Left lung (tissue), 10 donors: Measurements from ENCODE around the gene NHEJ1. TPM values are rescaled to one million over a fixed set of nuclear protein-coding genes. Genes with fewer than 3 reads are reported as not detected.

Experiments
- ATAC-seq: fragments of 200-7000 bp; cut with Tn5 transposase; one replicate; pipeline ENCODE4 v1.9.1; 2020; ENCODE audit warnings: moderate library complexity
- DNase-seq, 4 donors: peaks; one replicate each; pipeline ENCODE4 v3.0.0-alpha.2; 2013 to 2020
- H3K27ac ChIP-seq, 2 donors: fragments of 200-600 bp; sonication (generic) in 1 of 2; one replicate each; pipeline versions ENCODE4 v1.5.0 to v1.8.0; 2020 to 2021
- H3K27me3 ChIP-seq, 2 donors: fragments of 200-600 bp; sonication (generic) in 1 of 2; one replicate each; pipeline versions ENCODE4 v1.5.0 to v1.8.0; 2020 to 2021
- H3K36me3 ChIP-seq, 2 donors: fragments of 200-600 bp; sonication (generic) in 1 of 2; one replicate each; pipeline versions ENCODE4 v1.5.0 to v1.8.0; 2020 to 2021
- H3K4me1 ChIP-seq, 2 donors: fragments of 200-600 bp; one replicate each; pipeline ENCODE4 v1.8.0; 2021
- H3K4me3 ChIP-seq, 2 donors: fragments of 200-600 bp; sonication (generic) in 1 of 2; one replicate each; pipeline versions ENCODE4 v1.5.0 to v1.8.0; 2020 to 2021; ENCODE audit warnings: mild to moderate bottlenecking in 1 of 2
- H3K9me3 ChIP-seq, 2 donors: fragments of 200-600 bp; sonication (generic) in 1 of 2; one replicate each; pipeline versions ENCODE4 v1.5.0 to v1.8.0; 2020 to 2021
- intact Hi-C, 2 donors: fragments of 100-400 bp; cut with DNase I; formaldehyde crosslinking; loops; one replicate each; pipeline versions ENCODE4 v1.11.2 to v1.14.2; 2022
- polyA plus RNA-seq, 6 donors: library from polyadenylated mRNA; unstranded; fragments of 120-200 nt; gene quantifications; one replicate each; pipeline ENCODE4 v1.2.1, GENCODE V29; 2013; ENCODE audit not compliant: insufficient read length in 6 of 6
- total RNA-seq, 2 donors: library from RNA; stranded (reverse); fragmentation: NEBNext Ultra II Directional; extraction: Animal tissue kit (Norgen Biotek cat#: 25700); gene quantifications; one replicate each; pipeline ENCODE4 v1.2.1, GENCODE V29; 2021
- TF ChIP-seq, protein P1 (sequence below), 2 donors: fragments of 200-600 bp; sonication (generic) in 1 of 2; IDR thresholded peaks; one replicate each; pipeline versions ENCODE4 v1.5.0 to v1.8.0; 2021; ENCODE audit warnings: antibody characterized with exemption in 2 of 2
- donor health status: DM: no; HTN: yes; CAD: no.
- donor health status: DM: no; HTN: no; CAD: no.

Gene NHEJ1
- total and polyA plus RNA-seq, 8 donors: 14.0 to 20.9 (median 18.2) TPM

GRCh38 chr2:219071131-219071816 is 89.3 kb downstream of the NHEJ1 start:
- TF ChIP-seq, protein P1, sequence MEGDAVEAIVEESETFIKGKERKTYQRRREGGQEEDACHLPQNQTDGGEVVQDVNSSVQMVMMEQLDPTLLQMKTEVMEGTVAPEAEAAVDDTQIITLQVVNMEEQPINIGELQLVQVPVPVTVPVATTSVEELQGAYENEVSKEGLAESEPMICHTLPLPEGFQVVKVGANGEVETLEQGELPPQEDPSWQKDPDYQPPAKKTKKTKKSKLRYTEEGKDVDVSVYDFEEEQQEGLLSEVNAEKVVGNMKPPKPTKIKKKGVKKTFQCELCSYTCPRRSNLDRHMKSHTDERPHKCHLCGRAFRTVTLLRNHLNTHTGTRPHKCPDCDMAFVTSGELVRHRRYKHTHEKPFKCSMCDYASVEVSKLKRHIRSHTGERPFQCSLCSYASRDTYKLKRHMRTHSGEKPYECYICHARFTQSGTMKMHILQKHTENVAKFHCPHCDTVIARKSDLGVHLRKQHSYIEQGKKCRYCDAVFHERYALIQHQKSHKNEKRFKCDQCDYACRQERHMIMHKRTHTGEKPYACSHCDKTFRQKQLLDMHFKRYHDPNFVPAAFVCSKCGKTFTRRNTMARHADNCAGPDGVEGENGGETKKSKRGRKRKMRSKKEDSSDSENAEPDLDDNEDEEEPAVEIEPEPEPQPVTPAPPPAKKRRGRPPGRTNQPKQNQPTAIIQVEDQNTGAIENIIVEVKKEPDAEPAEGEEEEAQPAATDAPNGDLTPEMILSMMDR (IDR thresholded peaks at IDR 0.05): no peak
- Histone ChIP-seq H3K27ac (no peak overlapping the region), H3K4me3 (no peak overlapping the region), H3K27me3 (no peaks in the 10 kb centered on the region), H3K36me3 (peaks cover 0 to 18% of the 10 kb centered on the region in 2 donors), H3K9me3 (no peaks in the 10 kb centered on the region), H3K4me1 (no peaks in the 10 kb centered on the region)
- DNase-seq (no peak), ATAC-seq (peak; percentile 90)
- intact Hi-C loops: no loop called here

GRCh38 chr2:219065484-219065883 is 95.1 kb downstream of the NHEJ1 start:
- Histone ChIP-seq H3K27ac (no peak overlapping the region), H3K4me1 (peaks cover 4 to 8% of the 10 kb centered on the region in 2 donors), H3K4me3 (no peak overlapping the region), H3K27me3 (peaks cover 23 to 41% of the 10 kb centered on the region in 2 donors), H3K36me3 (no peaks in the 10 kb centered on the region), H3K9me3 (no peaks in the 10 kb centered on the region)
- DNase-seq: no peak
- TF ChIP-seq, protein P1 (IDR thresholded peaks at IDR 0.05): no peak
- intact Hi-C loops: no loop called here
- ATAC-seq: peak; percentile 82

GRCh38 chr2:219062081-219062480 is 98.5 kb downstream of the NHEJ1 start:
- H3K9me3 ChIP-seq: no peaks in the 10 kb centered on the region
- intact Hi-C loops: no loop called here
- TF ChIP-seq, protein P1 (IDR thresholded peaks at IDR 0.05): no peak

DNA sequence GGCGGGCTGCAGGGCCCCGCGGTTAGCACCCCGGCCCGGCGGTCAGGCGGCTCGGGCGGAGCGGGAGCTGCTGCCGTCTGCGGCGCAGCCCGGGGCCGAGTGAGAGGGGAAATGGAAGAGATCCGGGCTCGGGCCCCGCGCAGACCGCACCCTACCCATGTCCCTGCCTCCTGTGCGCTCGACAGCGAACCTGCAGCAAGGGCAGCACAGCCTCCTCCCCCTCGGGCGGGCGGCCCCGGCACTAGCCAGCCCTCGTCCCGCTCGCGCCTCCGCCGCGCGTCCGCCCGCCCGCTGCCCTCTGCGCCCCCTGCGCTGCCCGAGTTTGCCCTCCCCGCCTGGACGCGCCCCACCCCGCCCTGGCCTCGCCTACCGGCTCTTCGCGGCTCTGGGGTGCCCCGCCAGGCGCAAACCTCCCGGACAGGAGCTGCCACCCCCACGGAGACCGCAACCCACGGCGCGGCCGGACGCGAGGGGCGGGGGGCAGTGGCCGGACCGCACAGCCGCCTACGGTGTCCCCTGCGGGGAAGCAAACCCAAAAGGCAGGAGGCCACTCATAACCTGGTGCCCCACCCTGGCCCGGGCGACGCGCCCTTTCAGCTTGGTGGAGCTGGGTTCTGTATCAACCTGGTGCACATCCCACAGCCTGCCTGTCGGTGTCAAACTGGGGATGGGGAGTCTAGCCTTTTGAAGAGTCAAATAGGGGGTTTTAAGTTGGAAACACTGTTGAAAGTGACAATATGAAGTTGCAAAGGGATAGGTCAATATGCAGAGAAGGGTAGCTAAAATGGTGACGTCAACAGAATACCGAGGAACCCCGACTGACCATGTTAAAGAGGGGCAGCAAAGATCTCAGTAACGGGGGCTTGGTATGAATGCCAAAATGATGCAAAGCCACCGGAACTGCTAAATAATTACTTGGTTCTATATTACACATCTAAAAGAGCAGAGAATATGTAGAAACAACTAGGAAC is 99.5 kb downstream of the NHEJ1 start, which contains the start of gene IHH:
Gene IHH (minus strand): TSS at position 101 of the 971 bp plus-strand sequence. CDS start 454 bp downstream, outside the sequence.
- H3K36me3 ChIP-seq: no peaks in the 10 kb centered on the region
- ATAC-seq (peak; percentile 11), DNase-seq (peak in 2 of 4 donors; percentile 46 to 80)
- H3K9me3 ChIP-seq: no peaks in the 10 kb centered on the region
- intact Hi-C loops: no loop called here
- H3K4me3 ChIP-seq: peak within 1 kb of the TSS; percentile 17 to 34
- H3K27ac ChIP-seq: no peak within 1 kb of the TSS
- H3K4me1 ChIP-seq: peaks cover 29 to 40% of the 10 kb centered on the region in 2 donors
- peaks cover 67 to 85% of the 10 kb centered on the region in 2 donors for H3K27me3 ChIP-seq
- TF ChIP-seq, protein P1 (IDR thresholded peaks at IDR 0.05): no peak

More at GRCh38 chr2:219062081-219062480, 98.5 kb downstream of the NHEJ1 start:
- Histone ChIP-seq H3K27me3 (peaks cover 57 to 75% of the 10 kb centered on the region in 2 donors), H3K36me3 (no peaks in the 10 kb centered on the region), H3K4me1 (peaks cover 29 to 40% of the 10 kb centered on the region in 2 donors), H3K4me3 (no peak overlapping the region), H3K27ac (no peak overlapping the region)
- DNase-seq (no peak), ATAC-seq (no peak)
